GM21737 (cell line): ENCODE results near the gene DDX39A.
A peak's percentile ranks its signal among the peaks of the same experiment; 100 is the strongest.
"Not testable (repeated sequence)": the region's sequence is repeated elsewhere in the genome, so short reads cannot be mapped to it uniquely, and the experiment has no call there.

Experiments used
- ATAC-seq: cut with Tn5 transposase; IDR thresholded peaks from one replicate; pipeline ENCODE4 v1.9.1; 2021; ENCODE audit warnings: mild to moderate bottlenecking, moderate library complexity; ENCODE audit not compliant: unreplicated experiment

DDX39A gene

DNA sequence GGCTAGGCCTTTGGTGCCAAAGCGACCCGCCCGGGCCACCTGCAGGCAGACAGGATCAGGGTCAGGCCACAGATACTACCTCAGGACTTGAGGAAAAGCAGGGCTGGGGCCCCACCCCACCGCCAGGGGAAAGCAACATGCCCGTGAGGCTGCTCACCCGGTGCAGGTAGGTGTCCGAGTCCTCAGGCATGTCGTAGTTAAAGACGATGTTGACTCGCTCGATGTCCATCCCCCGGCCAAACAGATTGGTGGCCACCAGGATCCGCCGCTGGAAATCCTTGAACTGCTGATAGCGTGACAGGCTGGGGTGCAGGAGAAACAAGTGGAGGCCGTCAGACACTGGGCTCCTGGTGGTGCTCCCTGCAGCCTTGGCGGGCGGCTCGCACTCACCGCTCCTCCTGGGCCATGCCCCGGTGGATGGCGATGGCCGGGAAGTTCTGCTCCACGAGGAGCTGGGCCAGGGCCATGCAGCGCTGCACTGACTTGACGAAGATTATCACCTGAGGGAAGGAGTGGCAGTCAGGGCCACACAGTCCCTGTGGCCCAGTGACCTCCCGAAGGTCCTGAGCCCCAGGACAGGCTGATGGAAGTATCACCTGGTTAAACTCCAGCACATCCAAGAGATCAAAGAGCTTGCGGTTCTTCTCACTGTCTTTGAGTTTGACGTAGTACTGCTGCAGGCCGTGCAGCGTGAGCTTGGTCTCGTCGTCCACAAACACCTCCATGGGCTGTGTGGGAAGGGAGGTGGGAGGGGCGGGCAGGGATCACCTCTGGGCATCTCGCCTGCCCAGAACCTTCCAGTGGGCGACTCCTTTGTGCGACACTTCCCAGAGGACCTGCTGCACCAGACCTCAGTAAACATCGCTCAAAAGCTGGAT is 9.8 kb downstream of the DDX39A start:
- no peak for ATAC-seq

DNA sequence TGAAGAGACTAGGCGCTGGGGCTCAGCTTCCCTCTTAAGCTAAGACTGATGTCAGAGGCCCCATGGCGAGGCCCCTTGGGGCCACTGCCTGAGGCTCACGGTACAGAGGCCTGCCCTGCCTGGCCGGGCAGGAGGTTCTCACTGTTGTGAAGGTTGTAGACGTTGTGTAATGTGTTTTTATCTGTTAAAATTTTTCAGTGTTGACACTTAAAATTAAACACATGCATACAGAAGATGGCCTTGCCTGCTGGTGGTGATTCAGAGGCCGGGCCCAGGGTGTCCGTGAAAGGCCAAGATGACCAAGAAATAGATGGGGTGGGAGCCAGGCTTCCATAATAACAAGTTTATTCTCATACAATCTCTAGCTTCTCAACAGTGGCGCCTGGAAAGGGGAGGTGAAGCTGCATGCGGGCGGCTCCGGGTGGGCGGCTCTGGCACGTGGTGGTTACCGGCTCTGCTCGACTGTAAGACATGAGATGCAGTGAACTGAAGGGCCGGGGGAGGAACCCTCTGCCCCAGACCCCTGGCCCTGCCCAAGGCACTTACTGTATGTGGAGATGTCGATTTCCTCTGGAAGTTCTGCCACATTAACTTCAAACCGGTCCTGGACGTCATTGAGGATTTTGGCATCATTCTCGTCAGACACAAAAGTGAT is 10.5 kb downstream of the DDX39A start:
- no peak for ATAC-seq

DNA sequence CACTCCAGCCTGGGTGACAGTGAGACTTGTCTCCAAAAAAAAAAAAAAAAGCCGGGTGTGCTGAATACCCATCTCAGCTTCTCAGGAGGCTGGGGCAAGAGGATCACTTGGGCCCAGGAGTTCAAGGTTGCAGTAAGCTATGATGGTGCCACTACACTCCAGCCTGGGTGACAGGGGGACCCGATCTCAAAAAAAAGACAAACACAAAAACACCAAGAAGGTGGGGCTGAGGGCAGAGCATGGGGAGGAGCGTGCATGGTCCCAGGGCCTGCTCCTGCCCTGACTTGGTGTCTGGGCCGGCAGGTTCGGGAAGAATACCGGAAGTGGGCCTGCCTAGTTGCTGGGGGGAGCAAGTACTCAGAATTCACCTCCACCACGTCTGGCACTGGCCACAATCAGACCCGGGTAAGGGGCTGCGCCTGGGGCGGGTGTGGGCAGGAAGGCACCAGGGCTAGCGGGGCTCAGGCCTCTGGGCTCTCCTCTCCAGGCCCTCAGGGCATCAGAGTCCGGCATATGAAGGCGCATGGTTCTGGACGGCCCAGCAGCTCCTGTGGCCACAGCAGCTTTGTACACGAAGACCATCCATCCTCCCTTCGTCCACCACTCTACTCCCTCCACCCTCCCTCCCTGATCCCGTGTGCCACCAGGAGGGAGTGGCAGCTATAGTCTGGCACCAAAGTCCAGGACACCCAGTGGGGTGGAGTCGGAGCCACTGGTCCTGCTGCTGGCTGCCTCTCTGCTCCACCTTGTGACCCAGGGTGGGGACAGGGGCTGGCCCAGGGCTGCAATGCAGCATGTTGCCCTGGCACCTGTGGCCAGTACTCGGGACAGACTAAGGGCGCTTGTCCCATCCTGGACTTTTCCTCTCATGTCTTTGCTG is 11.3 kb downstream of the DDX39A start:
- no peak for ATAC-seq

DNA sequence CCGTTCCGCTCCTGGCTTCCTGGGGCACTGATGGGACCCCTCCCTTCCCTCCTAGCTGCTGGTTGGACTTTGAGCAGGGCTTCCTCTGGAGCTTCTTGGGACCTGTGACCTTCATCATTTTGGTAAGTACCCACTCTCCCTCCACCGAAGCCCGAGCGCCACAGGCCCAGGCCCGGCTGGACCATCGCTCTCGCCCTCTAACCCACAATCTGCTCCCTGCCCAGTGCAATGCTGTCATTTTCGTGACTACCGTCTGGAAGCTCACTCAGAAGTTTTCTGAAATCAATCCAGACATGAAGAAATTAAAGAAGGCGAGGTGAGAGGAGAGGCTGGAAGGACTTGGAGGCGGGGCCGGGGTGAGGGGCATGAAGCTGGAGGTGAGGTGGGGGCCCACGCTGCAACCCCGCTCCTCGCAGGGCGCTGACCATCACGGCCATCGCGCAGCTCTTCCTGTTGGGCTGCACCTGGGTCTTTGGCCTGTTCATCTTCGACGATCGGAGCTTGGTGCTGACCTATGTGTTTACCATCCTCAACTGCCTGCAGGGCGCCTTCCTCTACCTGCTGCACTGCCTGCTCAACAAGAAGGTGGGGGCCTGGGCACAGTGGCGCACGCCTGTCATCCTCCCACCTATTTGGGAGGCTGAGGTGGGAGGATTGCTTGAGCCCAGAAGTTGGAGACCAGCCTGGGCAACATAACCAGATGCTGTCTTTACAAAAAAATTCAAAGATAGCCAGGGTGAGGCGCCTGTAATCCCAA is 12.3 kb downstream of the DDX39A start:
- no peak for ATAC-seq

DNA sequence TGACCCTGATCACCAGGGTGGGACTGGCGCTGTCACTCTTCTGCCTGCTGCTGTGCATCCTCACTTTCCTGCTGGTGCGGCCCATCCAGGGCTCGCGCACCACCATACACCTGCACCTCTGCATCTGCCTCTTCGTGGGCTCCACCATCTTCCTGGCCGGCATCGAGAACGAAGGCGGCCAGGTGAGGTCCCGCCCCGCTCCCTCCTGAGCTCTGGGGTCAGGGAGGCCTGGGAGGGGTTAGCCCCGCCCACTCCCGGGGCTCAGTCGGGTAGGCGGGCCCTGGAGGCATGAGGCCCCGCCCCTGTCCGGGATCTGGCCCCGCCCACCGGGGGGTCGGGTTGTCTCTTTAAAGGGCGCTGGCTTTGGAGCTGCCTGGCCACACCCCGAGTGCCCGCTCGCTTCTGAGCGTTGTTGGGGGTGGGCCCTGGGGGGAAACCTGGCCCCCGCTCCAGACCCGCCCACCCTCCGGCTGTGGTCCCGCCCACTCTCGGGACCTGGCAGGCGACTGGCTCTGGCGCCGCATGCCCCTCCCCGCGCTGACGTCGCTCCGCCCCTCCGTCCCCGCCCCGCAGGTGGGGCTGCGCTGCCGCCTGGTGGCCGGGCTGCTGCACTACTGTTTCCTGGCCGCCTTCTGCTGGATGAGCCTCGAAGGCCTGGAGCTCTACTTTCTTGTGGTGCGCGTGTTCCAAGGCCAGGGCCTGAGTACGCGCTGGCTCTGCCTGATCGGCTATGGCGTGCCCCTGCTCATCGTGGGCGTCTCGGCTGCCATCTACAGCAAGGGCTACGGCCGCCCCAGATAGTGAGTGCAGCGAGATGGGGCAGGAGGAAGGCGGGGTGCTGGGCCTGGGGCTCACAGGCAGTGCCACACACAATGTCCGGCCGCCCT is 13.1 kb downstream of the DDX39A start:
- ATAC-seq = peak; percentile 50

DNA sequence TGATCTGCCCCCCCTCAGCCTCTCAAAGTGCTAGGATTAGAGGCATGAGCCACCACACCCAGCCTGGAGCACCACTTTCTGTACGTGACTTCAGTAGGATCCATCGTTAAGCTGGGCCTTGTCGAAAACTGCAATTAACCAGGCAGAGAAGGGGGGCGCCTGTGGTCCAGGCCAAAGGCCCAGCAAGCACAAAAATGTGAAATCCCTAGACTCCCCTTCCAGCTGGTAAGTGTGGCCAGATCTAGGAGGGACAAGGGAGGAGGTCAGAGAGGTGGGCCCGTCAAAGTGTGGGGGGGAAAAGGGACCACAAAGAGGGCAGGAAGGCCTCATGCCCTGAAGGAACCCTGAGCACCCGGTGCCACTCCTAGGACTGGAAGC is 13.8 kb downstream of the DDX39A start:
- ATAC-seq = no peak

DNA sequence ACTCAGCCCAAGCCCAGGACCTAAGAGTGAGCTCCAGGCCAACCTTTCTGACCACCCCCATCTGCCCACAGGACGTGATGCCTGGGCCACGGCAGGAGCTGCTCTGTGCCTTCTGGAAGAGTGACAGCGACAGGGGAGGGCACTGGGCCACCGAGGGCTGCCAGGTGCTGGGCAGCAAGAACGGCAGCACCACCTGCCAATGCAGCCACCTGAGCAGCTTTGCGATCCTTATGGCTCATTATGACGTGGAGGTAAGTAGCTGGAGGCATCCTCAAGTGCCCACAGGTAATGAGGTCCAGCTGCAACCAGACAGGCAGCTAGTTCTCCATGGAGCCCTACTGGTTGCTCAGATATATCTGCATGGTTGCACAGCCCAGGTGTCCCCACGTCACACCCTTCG is 14.8 kb downstream of the DDX39A start:
- ATAC-seq = no peak

DNA sequence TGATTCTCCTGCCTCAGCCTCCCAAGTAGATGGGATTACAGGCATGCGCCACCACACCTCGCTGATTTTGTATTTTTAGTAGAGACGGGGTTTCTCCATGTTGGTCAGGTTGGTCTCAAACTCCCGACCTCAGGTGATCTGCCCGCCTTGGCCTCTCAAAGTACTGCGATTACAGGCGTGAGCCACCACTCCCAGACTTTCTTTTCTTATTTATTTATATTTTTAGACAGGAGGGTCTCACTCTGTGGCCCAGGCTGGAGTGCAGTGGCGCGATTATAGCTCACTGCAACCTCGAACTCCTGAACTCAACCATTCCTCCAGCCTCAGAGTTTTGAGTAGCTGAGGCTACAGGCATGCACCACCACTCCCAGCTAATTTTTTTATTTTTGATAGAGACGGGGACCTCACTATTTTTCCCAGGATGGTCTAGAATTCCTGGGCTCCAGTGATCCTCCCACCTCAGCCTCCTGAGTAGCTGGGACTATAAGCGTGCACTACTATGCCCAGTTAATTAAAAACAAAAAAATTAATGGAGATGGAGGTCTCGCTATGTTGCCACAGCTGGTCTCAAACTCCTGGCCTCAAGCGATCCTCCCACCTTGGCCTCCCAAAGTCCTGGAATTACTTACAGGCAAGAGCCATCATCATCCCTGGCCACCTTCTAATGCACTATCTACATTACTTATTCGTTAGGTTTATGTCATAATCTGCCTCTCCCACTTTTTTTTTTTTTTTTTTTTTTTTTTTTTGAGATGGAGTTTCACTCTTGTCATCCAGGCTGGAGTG is 15.8 kb downstream of the DDX39A start:
- not testable (repeated sequence) for ATAC-seq

DNA sequence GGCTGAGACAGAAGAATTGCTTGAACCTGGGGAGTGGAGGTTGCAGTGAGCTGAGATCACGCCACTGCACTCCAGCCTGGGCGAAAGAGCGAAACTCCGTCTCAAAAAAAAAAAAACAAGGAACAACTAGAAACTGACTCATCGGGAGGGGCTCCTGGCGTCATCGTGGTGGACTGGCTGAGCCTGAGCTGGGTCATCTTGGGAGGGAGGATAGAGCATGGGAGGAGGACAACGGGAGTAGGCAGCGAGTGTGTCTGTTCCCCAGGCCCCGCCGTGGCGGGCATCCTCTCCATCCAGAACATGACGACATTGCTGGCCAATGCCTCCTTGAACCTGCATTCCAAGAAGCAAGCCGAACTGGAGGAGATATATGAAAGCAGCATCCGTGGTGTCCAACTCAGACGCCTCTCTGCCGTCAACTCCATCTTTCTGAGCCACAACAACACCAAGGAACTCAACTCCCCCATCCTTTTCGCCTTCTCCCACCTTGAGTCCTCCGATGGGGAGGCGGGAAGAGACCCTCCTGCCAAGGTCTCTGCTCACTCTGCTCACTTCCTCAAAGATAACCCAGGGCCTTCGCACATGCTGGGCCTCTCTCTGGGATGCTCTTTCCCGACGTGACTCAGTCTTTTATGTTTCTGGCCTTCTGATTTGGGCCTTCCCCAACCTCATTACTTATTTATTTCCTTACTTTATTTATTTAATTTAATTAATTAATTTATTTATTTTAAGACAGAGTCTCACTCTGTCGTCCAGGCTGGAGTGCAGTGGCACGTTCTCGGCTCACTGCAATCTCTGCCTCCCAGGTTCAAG is 16.6 kb downstream of the DDX39A start:
- ATAC-seq = no peak

DNA sequence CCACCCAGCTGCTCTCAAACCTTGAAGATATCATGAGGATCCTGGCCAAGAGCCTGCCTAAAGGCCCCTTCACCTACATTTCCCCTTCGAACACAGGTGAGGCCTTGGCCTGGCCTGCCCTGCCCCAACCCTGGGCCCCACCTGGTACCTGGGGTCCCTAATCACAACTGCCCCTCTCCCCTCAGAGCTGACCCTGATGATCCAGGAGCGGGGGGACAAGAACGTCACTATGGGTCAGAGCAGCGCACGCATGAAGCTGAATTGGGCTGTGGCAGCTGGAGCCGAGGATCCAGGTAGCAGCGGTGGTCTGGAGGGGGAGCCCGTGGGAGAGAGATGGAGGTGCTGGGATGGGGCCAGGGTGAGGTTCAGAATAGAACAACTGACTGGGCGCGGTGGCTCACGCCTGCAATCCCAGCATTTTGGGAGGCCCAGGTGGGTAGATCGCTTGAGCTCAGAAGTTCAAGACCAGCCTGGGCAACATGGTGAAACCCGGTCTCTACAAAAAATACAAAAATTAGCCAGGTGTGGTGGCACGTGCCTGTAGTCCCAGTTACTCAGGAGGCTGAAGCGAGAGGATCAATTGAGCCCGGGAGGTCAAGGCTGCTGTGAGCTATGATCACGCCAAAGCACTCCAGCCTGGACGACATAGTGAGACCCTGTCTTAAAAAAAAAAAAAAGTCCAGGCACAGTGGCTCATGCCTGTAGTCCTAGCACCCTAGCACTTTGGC is 17.5 kb downstream of the DDX39A start:
- ATAC-seq = no peak

DNA sequence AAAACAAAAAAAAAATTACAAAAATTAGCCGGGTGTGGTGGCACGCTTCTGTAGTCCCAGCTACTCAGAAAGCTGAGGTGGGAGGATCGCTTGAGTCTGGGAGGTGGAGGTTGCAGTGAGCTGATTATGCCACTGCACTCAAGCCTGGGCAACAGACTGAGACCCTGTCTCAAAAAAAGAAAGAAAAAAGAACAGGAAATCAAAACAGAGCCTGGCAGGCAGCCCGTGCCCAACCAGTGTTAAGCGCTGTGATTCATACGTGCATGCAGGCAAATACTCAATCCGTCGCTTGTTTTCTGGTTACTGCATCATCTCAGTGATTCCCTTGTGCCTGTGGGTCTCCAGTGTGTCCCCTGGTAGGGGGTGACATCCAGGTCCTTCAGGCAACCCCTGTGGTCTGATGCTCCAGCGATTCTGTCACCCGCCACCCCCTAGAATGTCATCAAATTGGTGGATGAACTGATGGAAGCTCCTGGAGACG is 18.1 kb downstream of the DDX39A start:
- ATAC-seq = no peak

DNA sequence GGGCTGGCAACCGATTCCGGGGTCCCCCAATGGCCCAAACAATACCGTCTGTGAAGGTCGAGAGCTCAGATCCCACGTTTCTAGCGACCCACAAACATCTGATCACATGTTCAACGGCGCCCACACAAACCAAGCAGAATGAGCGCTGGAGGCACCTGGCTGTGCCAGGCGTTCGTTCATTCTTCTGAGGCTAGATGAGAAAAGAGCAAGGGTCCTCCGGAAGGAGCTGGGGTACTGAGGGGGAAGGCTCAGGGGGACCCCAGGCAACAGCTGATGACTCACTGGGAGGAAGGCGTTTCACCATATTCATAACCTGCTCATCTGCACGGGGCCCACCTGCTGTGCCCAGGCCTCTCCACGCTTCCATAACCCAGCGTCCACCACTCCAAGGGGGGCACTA is 22.0 kb downstream of the DDX39A start:
- not testable (repeated sequence) for ATAC-seq

DNA sequence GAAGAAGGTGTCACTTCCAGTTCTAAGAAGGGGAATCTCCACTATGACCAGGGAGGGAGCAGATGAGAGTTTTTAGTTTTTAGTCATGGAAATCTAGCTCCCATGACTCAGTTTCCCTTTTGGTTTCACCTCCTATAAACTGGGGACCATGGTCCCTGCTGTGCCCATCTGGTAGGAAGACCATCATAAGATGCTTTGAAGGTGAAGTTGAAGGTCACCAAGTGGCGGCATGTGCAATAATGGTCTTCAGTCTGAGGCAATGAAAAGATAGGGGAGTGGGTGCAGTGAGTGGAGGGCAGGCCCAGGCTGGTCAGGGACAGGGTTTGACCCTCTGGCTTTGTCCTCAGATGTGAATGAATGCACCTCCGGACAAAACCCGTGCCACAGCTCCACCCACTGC is 22.4 kb downstream of the DDX39A start:
- not testable (repeated sequence) for ATAC-seq

DNA sequence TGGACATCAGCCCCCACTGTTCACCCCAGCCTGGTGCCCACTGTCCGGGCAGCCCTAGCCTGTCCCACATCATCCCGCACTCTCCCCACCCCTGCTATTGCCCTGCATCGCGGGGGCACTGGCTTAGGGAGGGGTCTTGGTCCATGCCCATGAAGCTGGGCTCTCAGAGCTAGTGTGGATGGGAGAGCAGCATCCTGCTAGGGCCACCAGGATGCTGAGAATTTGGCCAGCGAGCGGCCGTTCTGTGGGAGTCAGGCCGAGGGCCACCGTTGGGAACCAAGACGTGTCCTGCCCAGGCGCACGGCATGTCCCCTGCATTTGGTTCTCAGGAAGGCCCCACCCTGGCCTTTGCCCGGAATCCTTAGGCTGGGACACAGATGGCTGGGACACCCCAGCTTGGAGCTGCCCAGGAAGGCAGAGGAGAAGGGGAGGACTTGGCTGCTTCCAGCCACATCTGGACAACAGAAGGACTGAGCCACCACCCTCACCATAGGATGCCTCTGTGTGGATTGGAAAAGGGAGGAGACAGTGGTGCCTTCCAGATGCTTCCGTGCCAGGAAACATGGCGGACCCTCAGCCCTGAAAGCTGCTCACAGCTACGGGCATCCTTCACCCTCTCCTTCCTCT is 23.3 kb downstream of the DDX39A start:
- no peak for ATAC-seq

DNA sequence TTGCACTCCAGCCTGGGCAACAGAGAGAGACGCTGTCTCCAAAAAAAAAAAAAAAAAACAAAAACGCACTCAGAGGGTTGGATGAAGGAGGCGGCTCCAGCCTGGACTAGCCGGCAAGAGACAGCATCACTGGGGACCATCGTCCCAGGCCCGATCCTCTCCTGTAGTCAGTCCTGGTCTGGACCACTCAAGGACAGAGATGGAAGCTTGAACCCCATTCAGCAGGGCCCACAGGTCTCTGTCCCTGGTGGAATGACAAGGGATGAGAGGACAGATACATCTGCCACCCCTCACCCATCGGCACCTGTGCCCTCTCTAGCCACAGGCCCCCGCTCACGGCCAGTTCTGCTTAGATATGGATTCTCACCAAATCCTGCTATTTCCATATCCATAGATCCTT is 23.9 kb downstream of the DDX39A start:
- no peak for ATAC-seq

DNA sequence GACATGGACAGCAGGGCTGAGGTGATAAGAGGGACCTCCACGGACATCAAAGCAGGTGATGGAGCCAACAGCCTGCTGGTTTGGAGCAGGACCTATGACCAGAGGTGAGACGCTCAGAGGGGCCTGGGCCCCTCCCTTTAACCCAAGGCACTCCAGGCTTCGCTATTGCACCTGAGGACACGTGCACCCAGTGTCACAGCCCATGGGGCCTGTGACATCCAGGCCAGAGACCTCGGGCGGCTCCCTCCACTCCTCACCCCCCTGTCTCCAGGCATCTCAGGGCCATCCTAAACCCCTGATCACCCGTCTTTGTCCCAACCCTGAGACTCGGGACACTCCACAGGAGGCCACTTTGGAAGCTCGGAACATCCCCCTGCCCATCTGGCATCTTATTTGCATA is 25.0 kb downstream of the DDX39A start:
- ATAC-seq = no peak

DNA sequence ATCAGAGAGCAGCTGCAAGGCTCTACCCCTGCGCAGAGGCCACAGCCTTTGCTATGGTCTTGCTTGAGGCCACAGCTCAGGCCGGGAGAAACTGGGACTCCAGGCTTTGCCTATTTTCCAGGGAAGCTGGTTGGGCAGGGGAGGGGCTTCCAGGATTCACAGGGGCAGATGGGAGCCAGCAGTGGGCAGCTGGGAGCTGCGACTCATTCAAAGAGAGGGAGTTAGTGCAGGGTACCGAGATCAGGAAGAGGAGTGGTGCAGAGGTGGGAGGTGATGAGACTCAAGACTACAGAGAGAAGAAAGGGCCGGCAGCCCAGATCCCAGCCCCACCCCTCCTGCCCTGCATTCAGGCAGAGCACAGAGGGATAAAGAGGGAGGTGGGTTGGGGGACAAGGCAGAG is 25.8 kb downstream of the DDX39A start:
- ATAC-seq = no peak
